Activated CD4-positive, alpha-beta T cell treated with anti-CD3 and anti-CD28 coated beads for 48 hours (primary cell): ENCODE data around the gene SPTBN1.
A peak's percentile ranks its signal among the peaks of the same experiment; 100 is the strongest.

Experiments
- DNase-seq: peaks from one replicate; pipeline ENCODE4 v3.0.0-alpha.2; 2020

Gene SPTBN1

DNA sequence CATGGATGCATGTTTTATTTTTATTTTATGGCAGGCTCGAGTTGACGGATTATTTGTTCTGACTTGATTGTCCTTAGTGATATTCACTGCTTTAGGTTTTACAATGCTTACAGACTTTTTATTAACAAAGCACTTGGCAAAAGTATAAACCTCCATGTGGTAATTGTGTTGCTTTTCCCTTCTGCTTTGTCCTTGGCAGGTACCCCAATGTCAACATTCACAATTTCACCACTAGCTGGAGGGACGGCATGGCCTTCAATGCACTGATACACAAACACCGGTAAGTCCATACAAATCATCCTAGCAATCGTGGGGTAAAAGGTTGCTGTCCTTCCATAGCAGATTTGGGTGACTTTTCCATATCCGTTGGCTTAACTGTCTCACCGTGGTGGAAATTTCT, 161.3 kb downstream of the SPTBN1 start:
- DNase-seq: no peak

DNA sequence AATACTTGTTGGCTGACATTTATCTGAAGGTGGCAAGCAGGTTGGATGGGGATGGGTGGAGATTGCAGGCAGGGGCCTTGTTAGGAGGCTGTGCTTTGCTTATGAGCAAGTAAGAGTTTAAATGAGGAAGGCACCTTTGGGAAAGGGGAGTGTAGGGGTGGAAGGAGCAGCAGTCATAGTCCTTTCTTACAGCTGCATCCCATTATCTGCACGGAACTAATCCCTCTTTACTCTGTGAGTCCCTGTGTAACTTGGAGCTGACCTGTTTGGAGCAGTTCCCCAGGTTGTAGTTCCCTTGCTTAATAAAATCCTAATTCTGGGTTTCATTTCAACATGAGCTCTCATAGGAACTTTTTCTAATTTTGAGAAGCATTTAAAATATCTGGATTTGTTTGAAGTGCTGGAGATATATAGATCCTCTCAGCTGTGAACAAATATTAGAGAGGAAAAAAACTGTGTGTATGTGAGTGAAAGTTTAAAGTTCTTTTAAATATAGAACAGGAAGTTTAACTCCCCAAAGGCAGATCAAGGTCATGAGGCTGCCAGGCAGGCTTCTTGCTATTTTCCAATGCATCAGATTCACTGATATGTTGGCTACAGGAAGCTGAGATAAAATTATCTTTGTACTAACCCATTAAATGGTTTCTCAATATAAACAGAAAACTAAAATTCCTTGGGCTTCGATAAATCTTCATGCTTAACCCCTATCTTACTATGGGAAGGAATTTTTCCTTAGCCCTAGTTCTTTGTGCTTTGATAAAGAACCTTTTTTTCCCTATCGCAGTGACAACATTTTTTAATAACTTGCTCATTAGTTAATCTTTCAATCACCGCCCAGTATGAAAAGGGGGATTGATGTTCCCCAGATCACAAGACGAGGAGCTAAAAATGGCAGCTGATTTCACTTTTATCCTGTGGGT, 162.8 kb downstream of the SPTBN1 start:
- no peak for DNase-seq

DNA sequence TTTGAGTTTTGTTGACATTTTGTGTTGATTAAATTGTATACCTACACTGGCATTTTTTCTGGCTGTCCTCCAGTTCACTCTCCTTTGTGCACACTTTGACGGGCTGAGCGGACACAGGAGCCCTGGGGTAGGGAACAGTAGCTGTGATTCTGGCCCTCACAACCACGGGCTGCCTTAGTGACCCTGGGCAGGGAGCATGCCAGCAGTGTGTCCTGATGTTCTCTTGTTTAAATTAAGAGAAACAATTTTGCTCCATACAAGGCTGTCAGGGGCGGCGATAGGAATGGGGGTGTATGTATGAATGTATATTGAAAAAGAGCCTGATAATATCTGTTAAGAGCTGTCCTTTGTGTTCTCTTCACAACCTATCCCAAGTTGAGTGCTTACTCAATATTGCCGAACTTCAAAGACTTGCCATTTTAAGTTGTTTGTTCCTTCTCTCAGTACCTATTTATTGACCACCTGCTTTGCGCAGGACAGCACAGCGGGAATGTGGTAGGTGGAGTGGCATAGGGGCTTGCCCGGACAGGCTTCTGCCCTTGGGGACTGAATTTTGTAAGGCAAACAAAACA, 163.6 kb downstream of the SPTBN1 start:
- no peak for DNase-seq

DNA sequence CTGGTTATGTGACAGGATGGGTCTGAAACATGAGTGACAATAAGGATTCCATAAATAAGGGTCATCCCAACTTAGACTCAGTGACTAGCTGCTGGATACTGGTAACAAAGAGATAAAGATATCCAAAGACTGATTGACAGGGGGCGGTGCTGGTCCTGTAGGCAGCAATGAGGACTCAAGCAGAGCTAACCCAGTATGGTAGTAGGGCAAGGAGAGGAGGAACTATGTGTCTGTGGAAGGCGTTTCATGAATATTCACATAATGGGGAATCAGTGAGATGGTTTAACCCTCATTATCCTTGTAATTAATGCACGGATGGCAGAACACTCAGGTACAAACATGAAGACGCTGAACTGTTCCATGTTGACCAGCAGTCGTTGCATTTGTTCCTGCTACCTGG, 164.8 kb downstream of the SPTBN1 start:
- DNase-seq: no peak

DNA sequence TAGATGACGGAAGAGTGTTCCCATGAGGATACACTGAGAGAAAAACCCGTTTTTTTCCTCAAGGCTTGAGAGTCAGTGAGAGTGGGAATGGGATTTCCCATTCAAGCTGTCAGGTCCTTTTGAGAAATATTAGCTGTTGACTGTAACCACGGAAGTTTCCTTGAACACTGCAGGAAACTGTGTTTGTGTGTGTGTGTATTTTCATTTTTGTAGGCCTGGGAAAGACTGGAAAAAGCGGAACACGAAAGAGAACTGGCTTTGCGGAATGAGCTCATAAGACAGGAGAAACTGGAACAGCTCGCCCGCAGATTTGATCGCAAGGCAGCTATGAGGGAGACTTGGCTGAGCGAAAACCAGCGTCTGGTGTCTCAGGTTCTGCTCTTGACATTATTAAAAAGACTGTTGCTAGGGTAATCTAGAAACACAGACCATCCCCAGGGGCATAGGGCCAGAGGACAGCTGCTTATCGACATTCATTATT, 168.5 kb downstream of the SPTBN1 start:
- no peak for DNase-seq

DNA sequence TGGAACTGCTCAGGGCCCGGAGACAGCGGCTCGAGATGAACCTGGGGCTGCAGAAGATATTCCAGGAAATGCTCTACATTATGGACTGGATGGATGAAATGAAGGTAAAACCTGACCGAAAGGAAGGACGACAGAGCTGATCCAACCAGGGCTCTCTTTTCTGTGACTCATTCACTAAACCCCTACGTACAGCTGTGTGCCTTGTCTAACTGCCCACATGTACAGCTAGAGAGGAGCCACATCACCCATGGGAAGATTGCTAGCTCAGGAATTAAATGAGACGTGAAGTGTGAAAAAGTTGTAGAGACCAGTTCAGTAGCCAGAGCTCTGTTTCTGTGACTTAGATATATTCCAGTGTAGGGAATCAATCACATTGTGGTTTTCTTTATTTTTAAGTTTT, 170.0 kb downstream of the SPTBN1 start:
- no peak for DNase-seq

DNA sequence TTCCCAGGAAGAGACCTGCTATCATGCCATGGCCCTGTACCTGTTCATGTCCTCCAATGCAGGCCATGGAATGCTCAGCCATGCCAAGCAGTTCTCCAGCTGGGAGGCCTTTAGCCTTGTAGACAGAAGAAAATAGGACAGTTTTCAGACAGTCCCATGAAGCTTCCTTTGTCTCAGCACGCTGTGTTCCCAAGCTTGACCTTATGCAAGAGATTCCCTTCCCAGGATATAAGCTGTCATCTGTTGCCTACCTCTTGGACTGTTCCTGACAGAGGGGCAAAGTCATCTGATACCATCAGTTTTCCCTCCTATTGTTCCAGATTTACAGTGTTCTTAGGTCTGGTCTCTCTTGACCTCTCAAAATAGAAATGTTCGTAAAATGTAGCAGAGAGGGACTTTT, 170.8 kb downstream of the SPTBN1 start:
- no peak for DNase-seq

DNA sequence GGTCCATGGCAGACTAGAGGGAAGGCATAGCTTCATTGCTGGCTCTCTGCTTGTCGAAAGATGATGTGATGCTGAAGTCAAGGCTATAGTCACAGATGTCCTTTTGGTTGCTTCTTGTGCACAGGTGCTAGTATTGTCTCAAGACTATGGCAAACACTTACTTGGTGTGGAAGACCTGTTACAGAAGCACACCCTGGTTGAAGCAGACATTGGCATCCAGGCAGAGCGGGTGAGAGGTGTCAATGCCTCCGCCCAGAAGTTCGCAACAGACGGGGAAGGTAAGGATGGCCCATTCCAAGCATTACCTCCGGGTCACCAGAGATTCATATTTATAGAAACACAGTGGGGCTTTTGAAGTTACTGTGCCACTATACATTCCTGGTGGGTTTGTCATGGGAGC, 171.8 kb downstream of the SPTBN1 start:
- DNase-seq: no peak

DNA sequence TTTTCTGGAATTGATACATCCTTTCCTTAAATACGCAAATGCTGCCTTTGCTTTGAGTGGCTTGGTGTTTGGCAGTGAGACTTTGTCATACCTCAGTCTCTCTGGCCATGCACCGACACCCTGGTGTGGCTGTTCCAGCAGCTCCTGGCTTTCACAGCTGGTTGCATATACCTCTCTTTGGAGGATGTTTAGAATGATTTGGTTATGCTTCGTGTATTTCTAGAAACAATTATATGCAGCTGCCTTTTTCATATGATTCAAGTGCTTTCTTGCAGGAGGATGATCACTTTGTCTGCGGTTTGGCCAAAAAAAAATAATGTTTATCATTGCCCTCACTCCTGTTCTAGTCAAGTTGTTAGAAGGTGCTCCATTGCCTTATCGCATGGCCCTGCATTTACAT, 172.3 kb downstream of the SPTBN1 start:
- DNase-seq: no peak

DNA sequence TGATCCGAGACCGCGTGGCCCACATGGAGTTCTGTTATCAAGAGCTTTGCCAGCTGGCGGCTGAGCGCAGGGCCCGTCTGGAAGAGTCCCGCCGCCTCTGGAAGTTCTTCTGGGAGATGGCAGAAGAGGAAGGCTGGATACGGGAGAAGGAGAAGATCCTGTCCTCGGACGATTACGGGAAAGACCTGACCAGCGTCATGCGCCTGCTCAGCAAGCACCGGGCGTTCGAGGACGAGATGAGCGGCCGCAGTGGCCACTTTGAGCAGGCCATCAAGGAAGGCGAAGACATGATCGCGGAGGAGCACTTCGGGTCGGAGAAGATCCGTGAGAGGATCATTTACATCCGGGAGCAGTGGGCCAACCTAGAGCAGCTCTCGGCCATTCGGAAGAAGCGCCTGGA, 172.8 kb downstream of the SPTBN1 start:
- no peak for DNase-seq

DNA sequence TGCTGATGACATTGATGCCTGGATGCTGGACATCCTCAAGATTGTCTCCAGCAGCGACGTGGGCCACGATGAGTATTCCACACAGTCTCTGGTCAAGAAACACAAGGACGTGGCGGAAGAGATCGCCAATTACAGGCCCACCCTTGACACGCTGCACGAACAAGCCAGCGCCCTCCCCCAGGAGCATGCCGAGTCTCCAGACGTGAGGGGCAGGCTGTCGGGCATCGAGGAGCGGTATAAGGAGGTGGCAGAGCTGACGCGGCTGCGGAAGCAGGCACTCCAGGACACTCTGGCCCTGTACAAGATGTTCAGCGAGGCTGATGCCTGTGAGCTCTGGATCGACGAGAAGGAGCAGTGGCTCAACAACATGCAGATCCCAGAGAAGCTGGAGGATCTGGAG, 173.3 kb downstream of the SPTBN1 start:
- no peak for DNase-seq

DNA sequence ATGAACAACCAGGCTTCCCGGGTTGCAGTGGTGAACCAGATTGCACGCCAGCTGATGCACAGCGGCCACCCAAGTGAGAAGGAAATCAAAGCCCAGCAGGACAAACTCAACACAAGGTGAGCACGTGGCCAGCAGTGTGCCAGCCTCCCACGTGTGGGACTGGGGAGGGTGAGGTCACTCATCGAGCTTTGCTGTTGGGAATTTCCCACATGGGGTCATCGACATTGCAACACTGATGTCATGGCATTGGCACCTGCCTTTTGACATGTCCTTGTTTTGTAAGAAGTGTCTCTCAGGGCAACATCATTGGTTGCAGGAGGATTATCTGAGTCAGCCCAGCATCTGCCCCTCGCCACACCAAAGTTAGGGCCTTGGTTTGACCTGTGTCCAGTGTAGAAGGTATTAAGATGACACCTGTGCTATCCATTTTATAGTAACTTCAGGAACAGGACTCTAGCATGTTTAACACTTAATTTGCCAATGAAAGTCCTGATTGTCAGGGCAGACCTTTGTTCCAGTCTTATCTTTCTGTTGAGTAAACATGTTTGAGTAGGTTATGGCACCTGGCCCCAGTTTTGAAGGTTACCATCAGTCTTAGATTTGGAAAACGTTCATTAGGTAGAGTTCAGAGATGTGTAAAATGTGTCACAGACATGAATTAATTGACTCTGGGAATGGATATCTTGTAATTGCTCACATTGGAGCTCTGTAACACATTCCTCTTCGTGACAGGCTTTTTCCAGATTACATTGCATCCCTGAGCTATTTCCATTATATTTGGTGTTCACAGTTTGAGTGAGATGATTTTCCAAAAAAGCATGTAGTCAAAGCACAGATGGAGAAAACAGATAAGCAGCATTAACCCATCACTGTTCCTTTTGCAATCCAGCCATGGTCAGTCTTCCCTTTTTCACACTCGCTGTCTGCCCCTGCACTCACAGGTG, 174.1 kb downstream of the SPTBN1 start:
- DNase-seq: peak; percentile 57

DNA sequence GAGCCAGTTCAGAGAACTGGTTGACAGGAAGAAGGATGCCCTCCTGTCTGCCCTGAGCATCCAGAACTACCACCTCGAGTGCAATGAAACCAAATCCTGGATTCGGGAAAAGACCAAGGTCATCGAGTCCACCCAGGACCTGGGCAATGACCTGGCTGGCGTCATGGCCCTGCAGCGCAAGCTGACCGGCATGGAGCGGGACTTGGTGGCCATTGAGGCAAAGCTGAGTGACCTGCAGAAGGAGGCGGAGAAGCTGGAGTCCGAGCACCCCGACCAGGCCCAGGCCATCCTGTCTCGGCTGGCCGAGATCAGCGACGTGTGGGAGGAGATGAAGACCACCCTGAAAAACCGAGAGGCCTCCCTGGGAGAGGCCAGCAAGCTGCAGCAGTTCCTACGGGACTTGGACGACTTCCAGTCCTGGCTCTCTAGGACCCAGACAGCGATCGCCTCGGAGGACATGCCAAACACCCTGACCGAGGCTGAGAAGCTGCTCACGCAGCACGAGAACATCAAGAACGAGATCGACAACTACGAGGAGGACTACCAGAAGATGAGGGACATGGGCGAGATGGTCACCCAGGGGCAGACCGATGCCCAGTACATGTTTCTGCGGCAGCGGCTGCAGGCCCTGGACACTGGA, 174.9 kb downstream of the SPTBN1 start:
- no peak for DNase-seq

DNA sequence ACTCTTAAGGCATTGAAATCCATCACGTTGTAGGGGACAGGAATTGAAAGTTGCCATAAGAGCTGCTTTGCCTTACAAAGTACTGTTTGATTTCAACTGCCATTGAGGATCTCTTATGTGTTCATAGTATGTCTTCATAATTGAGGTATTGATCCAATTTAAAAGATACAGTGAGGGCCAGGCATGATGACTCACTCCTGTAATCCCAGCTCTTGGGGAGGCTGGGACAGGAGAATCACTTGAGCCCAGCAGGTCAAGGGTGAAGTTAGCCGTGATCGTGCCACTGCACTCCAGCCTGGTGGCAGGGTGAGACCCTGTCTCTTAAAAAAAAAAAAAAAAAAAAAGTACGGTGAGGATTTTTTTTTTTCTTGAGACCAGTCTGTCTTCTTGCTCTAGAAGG, 175.6 kb downstream of the SPTBN1 start:
- DNase-seq: no peak

DNA sequence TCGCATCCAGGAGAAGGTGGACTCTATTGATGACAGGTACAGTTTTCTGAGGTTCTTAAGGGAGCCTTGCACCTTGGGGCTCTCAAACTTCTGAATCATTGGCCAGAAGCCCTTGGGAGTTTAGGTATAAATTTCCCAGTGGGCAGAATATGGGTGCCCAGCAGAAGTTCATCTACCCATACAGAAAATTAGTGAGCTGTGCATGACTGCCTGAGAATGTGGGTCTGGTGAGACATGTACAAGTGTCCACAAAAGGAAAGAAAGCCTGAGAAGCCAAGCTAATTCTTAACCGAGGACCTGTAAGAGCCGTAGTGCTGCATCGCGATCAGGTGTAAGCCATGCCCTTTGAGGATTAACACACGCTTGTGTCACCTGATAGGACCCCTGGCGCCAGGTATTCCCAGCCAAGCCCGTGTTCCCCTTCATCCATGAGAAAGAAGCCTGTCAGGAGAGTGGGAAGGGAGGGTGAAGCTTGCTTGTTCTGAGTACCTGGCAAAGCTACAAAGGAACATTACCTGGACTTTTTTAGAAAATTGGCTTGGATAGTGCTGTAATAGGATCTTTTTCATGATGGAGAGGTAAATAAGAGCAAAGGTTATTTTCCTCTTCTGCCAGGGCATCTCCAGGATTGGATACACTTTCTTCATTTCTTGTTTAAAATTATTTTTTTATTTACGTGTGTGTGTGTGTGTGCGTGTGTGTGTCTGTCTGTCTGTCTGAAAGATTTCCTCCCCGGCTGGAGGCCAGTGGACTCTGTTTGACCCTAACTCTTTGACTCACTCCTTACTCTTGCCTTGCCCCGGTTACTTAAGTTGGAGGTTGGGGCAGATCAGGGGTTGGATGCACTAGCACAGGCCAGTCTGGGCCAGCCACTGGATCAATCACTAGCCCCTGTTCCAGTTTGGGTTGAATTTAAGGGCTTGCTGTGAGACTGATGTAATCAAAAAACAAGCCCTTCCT, 176.9 kb downstream of the SPTBN1 start:
- no peak for DNase-seq

DNA sequence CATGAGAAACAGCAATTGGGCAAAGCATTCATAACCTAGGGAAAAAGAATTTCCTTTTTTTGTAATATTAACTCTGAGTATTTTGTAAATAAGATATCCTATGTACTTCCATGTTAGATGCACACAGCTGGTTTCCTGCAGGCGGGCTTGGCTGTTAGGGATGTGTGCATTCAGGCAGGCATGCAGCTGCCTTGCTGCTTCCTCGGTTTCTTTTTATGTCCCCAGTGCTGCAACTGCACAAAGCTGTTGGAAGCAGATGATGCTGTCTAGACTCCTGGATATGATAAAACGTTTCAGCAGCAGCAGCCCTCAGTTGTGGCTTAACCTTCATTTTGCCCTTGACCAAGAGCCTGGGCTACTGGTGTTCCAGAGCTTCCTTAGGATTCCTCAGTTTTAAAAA, 177.9 kb downstream of the SPTBN1 start:
- no peak for DNase-seq

DNA sequence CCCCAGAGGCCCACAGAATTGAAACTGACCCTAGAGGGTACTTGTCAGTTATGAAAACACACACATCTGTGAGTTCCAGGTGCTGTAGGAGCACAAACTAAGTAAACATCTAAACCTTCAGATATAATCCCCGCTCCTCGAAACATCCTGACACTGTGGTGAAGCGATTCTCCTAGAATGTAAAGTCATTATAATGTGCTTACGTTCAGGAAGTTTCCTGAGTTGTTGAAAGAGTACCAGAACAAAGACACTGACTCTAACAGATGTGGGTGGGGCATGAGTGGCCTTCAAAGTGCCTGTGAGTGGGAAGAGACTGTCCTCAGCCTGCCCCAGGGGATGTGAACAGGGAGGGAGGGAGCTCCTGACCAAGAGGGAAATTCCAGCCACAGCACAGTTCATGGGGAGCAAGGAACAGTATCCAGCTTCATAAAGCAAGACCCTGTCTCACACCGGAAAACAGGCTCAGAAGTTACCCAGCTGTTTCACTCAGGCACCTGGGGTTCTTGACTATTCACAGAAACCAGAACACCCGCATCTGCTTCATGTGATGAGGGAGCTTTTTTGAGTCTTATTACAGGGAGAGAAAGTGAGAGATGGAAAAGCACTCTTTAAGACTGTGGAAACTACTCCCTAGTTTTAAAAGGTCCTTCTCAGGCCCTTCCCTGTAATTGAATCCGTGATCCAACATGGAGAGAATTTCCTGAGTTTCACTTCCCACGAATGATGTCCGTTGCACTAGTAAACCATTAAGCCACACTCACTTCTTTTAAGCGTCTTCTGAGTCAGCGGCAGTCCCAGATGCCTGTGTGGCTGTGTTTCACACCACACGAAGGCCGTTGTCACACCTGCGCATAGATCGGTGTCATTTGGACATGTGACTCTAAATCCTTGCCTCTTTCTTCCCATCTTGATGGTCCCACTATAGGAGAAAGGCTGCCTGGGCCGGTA, 178.7 kb downstream of the SPTBN1 start:
- no peak for DNase-seq

DNA sequence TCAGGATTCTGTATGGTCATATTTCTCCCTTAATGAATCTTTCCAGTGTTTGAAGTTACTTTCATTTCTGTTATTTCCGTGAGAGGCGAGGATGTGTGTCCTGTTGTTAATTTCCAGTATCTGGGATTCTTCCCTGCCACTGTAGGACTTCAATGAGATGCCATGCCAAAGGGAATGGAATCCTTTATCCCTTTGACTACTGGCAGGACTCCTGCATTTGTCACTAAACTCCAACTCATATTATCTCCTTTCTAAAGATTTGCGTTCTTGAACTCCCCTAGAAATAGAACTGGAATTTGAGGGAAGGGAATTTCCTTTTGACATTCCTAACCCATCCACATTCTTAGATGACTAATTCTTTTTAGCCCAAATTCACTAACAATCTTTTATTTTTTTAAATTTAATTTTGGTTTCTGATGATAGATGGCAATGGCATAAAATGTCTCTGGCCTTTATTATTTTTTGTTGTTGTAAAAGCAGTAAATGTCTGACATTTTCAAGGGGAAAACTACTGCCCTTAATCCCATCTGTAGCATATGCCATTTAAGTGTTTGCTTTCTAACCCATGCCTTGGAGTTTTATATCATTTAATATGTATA, 179.5 kb downstream of the SPTBN1 start:
- no peak for DNase-seq

DNA sequence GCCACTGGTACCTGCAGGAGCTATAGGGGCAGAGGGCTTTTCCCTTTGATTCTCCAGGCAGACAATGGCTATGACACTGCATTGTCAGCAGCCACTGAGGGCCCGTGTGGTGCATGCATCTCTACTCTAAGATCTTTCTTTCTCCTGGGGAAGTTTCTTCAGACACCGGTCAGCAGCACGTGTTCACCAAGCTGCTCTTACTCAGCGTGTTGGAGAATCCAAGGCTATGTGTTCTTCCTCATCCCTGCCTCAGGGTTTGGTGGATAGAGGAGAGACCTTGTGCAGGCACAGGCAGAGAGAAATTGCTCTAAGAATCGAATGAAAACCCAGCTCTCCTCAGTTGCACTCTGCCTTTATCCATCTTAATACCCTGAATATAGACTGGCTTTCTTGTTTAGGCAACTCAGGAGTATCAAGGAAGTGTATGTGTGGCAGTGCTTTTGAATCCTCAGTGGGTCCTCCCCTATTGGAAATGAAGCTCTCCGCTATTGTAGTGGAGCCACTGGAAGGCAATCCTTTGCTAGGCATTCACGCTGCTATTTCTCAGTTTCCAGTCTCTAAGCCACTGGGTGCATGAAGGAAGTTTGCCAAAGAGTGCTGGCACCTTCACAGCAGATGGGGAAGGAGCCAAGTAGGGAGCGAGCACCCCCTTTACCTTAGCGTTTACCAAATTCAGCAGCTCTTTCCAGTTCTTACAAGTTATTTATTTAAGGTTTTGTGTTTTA, 180.4 kb downstream of the SPTBN1 start:
- DNase-seq: no peak
